NCI-H187 (cell line): ENCODE measurements around the gene ARMS2.

Experiments used
- DNase-seq, 2 experiments: peaks; one replicate each; lab custom pipeline; 2025; lab: John Stamatoyannopoulos, UW

ARMS2 gene

GRCh38 chr10:122454603-122455080 is at the start of gene ARMS2:
Gene ARMS2, plus strand, starts transcription at chr10:122454653. Its CDS starts 75 bp downstream, at chr10:122454728.
- DNase-seq, result no peak

- no peak for DNase-seq
Measured at GRCh38 chr10:122407375-122408125, 46.9 kb upstream of the ARMS2 start.

- no peak for DNase-seq
Measured at GRCh38 chr10:122413327-122413726, 41.1 kb upstream of the ARMS2 start.

- DNase-seq, result no peak
Measured at GRCh38 chr10:122417667-122418066, 36.8 kb upstream of the ARMS2 start.

GRCh38 chr10:122419016-122419415 is 35.4 kb upstream of the ARMS2 start:
- no peak for DNase-seq

- no peak for DNase-seq
Measured at GRCh38 chr10:122419876-122420623, 34.4 kb upstream of the ARMS2 start.

GRCh38 chr10:122420624-122421007 is 33.8 kb upstream of the ARMS2 start:
- no peak for DNase-seq

GRCh38 chr10:122421054-122421625 is 33.3 kb upstream of the ARMS2 start:
- no peak for DNase-seq

- no peak for DNase-seq
Measured at GRCh38 chr10:122421742-122422141, 32.7 kb upstream of the ARMS2 start.

- DNase-seq, result no peak
Measured at GRCh38 chr10:122422266-122422989, 32.0 kb upstream of the ARMS2 start.

GRCh38 chr10:122424059-122424458 is 30.4 kb upstream of the ARMS2 start:
- DNase-seq, result no peak

GRCh38 chr10:122426829-122427228 is 27.6 kb upstream of the ARMS2 start:
- no peak for DNase-seq

GRCh38 chr10:122427280-122427679 is 27.2 kb upstream of the ARMS2 start:
- DNase-seq, result no peak

GRCh38 chr10:122435212-122435827 is 19.1 kb upstream of the ARMS2 start:
- no peak for DNase-seq

- DNase-seq, result no peak
Measured at GRCh38 chr10:122441961-122442360, 12.5 kb upstream of the ARMS2 start.

- no peak for DNase-seq
Measured at GRCh38 chr10:122445469-122445868, 9.0 kb upstream of the ARMS2 start.

GRCh38 chr10:122445904-122446303 is 8.5 kb upstream of the ARMS2 start:
- DNase-seq, result no peak

- no peak for DNase-seq
Measured at GRCh38 chr10:122446668-122447423, 7.6 kb upstream of the ARMS2 start.

GRCh38 chr10:122448600-122448999 is 5.9 kb upstream of the ARMS2 start:
- DNase-seq, result no peak

- no peak for DNase-seq
Measured at GRCh38 chr10:122449153-122449552, 5.3 kb upstream of the ARMS2 start.

- DNase-seq, result no peak
Measured at GRCh38 chr10:122450353-122450990, 4.0 kb upstream of the ARMS2 start.
